Neural progenitor cell (in vitro differentiated cells): Measurements from ENCODE around the gene CTSS. TPM values are rescaled to one million over a fixed set of nuclear protein-coding genes. Genes with fewer than 3 reads are reported as not detected.

Experiments
- DNase-seq: peaks from one replicate; pipeline ENCODE4 v3.0.0-alpha.2; 2016; ENCODE audit warnings: low spot score
- H2AFZ ChIP-seq: fragments of 200-600 bp; sonication (generic); replicated peaks from 2 replicates; pipeline ENCODE4 v1.6.1; 2016; ENCODE audit warnings: antibody characterized with exemption
- H3F3A ChIP-seq: fragments of 200-600 bp; sonication (generic); 2 replicates; pipeline ENCODE4 v1.6.1; 2016; ENCODE audit warnings: antibody characterized with exemption, low read depth
- H3K27ac ChIP-seq: fragments of 200-600 bp; sonication (generic); 2 replicates; pipeline ENCODE4 v1.5.1; 2016; ENCODE audit warnings: mild to moderate bottlenecking
- H3K27me3 ChIP-seq: fragments of 200-600 bp; sonication (generic); 2 replicates; pipeline ENCODE4 v1.6.1; 2016; ENCODE audit warnings: mild to moderate bottlenecking, moderate library complexity
- H3K36me3 ChIP-seq: fragments of 200-600 bp; sonication (generic); 2 replicates; pipeline ENCODE4 v1.5.1; 2016
- H3K4me1 ChIP-seq: fragments of 200-600 bp; sonication (generic); 2 replicates; pipeline ENCODE4 v1.6.1; 2016; ENCODE audit warnings: mixed run types
- H3K4me2 ChIP-seq: fragments of 200-600 bp; sonication (generic); 2 replicates; pipeline ENCODE4 v1.6.1; 2016
- H3K4me3 ChIP-seq: fragments of 200-600 bp; sonication (generic); 2 replicates; pipeline ENCODE4 v1.5.1; 2016
- H3K79me2 ChIP-seq: fragments of 200-600 bp; sonication (generic); 2 replicates; pipeline ENCODE4 v1.6.1; 2016; ENCODE audit warnings: low read depth
- H3K9ac ChIP-seq: fragments of 200-600 bp; sonication (generic); 2 replicates; pipeline ENCODE4 v1.6.1; 2016
- H3K9me3 ChIP-seq: fragments of 200-600 bp; sonication (generic); 2 replicates; pipeline ENCODE4 v1.5.1; 2016; ENCODE audit warnings: low read depth
- H4K20me1 ChIP-seq: fragments of 200-600 bp; sonication (generic); 2 replicates; pipeline ENCODE4 v1.6.1; 2016; ENCODE audit warnings: low read depth
- H3K27ac Mint-ChIP-seq: 3 replicates; pipeline ENCODE4 v1.8.0; 2021; ENCODE audit warnings: mixed read lengths
- H3K27me3 Mint-ChIP-seq: 2 replicates; pipeline ENCODE4 v1.8.0; 2022; ENCODE audit warnings: low read depth, mild to moderate bottlenecking, inconsistent platforms, moderate library complexity, mixed read lengths; ENCODE audit not compliant: insufficient read depth
- H3K36me3 Mint-ChIP-seq: 3 replicates; pipeline ENCODE4 v1.8.0; 2021; ENCODE audit warnings: mixed read lengths
- H3K4me1 Mint-ChIP-seq: 3 replicates; pipeline ENCODE4 v1.8.0; 2021; ENCODE audit warnings: mixed read lengths
- H3K4me3 Mint-ChIP-seq: 3 replicates; pipeline ENCODE4 v1.8.0; 2021; ENCODE audit warnings: mild to moderate bottlenecking, moderate library complexity, mixed read lengths
- H3K9me3 Mint-ChIP-seq: 3 replicates; pipeline ENCODE4 v1.8.0; 2020; ENCODE audit warnings: mixed read lengths
- CTCF ChIP-seq: fragments of 200-600 bp; sonication (generic); IDR thresholded peaks from 2 replicates; pipeline ENCODE4 v1.5.1; 2017; ENCODE audit warnings: antibody characterized with exemption, mild to moderate bottlenecking
- EZH2 ChIP-seq: fragments of 200-600 bp; sonication (generic); IDR thresholded peaks from 2 replicates; pipeline ENCODE4 v1.6.1; 2017; ENCODE audit warnings: antibody characterized with exemption, mild to moderate bottlenecking, moderate library complexity
- EZH2phosphoT487 ChIP-seq: fragments of 200-600 bp; sonication (generic); IDR thresholded peaks from 2 replicates; pipeline ENCODE4 v1.6.1; 2017; ENCODE audit warnings: antibody characterized with exemption
- total RNA-seq: library from RNA; depleted of rRNA; stranded (reverse); fragments of >200 nt; gene quantifications from 2 replicates; pipeline ENCODE4 v1.2.3, GENCODE V29; 2015; ENCODE audit warnings: low replicate concordance

Gene CTSS
- total RNA-seq, 1 donor from 2014 or later, result not detected

GRCh38 chr1:150730130-150730721, 35.4 kb downstream of the CTSS start:
- H3F3A ChIP-seq, result no peaks in the 10 kb centered on the region
- Mint-ChIP-seq H3K4me1 (peaks cover 3% of the 10 kb centered on the region), H3K9me3 (peaks cover 3% of the 10 kb centered on the region), H3K27ac (peak overlapping the region; percentile 24), H3K4me3 (peak overlapping the region; percentile 24), H3K27me3 (peaks cover 2% of the 10 kb centered on the region), H3K36me3 (no peaks in the 10 kb centered on the region)
- DNase-seq, result no peak
- no peaks in the 10 kb centered on the region for H3K27me3 ChIP-seq
- no peaks in the 10 kb centered on the region for H4K20me1 ChIP-seq
- no peaks in the 10 kb centered on the region for H3K4me1 ChIP-seq
- H3K79me2 ChIP-seq, result no peaks in the 10 kb centered on the region
- H3K9me3 ChIP-seq, result no peaks in the 10 kb centered on the region
- no peaks in the 10 kb centered on the region for H3K36me3 ChIP-seq
- H3K4me2 ChIP-seq, result no peak overlapping the region
- no peak overlapping the region for H2AFZ ChIP-seq
- TF ChIP-seq EZH2phosphoT487 (no peak), CTCF (no peak), EZH2 (no peak)
- H3K9ac ChIP-seq, result no peak overlapping the region
- no peak overlapping the region for H3K27ac ChIP-seq
- no peak overlapping the region for H3K4me3 ChIP-seq

- Histone ChIP-seq H3K27ac (no peak overlapping the region), H3K9me3 (no peaks in the 10 kb centered on the region), H4K20me1 (no peaks in the 10 kb centered on the region), H3K4me1 (no peaks in the 10 kb centered on the region), H3K9ac (no peak overlapping the region), H3K79me2 (no peaks in the 10 kb centered on the region), H3K4me2 (no peak overlapping the region), H3K4me3 (no peak overlapping the region), H3F3A (no peaks in the 10 kb centered on the region), H3K27me3 (no peaks in the 10 kb centered on the region), H2AFZ (no peak overlapping the region), H3K36me3 (no peaks in the 10 kb centered on the region)
- no peaks in the 10 kb centered on the region for H3K4me1 Mint-ChIP-seq
- H3K27ac Mint-ChIP-seq, result no peak overlapping the region
- TF ChIP-seq CTCF (no peak), EZH2phosphoT487 (no peak), EZH2 (no peak)
- H3K36me3 Mint-ChIP-seq, result peaks cover 2% of the 10 kb centered on the region
- no peak for DNase-seq
- H3K9me3 Mint-ChIP-seq, result peaks cover 15% of the 10 kb centered on the region
- H3K4me3 Mint-ChIP-seq, result no peak overlapping the region
- no peaks in the 10 kb centered on the region for H3K27me3 Mint-ChIP-seq
Observed at GRCh38 chr1:150724336-150724735, 41.2 kb downstream of the CTSS start.

- TF ChIP-seq EZH2phosphoT487 (no peak), CTCF (no peak), EZH2 (no peak)
- Mint-ChIP-seq H3K9me3 (peaks cover 15% of the 10 kb centered on the region), H3K27ac (no peak within 1 kb of the TSS), H3K36me3 (peaks cover 2% of the 10 kb centered on the region), H3K4me1 (no peaks in the 10 kb centered on the region), H3K27me3 (no peaks in the 10 kb centered on the region), H3K4me3 (no peak within 1 kb of the TSS)
- no peaks in the 10 kb centered on the region for H3K4me1 ChIP-seq
- no peak within 1 kb of the TSS for H3K9ac ChIP-seq
- no peaks in the 10 kb centered on the region for H4K20me1 ChIP-seq
- no peak within 1 kb of the TSS for H3K4me2 ChIP-seq
- H3K9me3 ChIP-seq, result no peaks in the 10 kb centered on the region
- DNase-seq, result no peak
- no peaks in the 10 kb centered on the region for H3K79me2 ChIP-seq
- H3K4me3 ChIP-seq, result no peak within 1 kb of the TSS
- no peak within 1 kb of the TSS for H2AFZ ChIP-seq
- H3K27me3 ChIP-seq, result no peaks in the 10 kb centered on the region
- H3K27ac ChIP-seq, result no peak within 1 kb of the TSS
- no peaks in the 10 kb centered on the region for H3K36me3 ChIP-seq
- H3F3A ChIP-seq, result no peaks in the 10 kb centered on the region
Observed at GRCh38 chr1:150720703-150721102, 44.9 kb downstream of the CTSS start, which contains the start of gene HORMAD1. TSS of gene HORMAD1 (minus strand) at chr1:150720895. CDS start at chr1:150719505, 1,390 bp downstream.
